B cell (primary cell): Measurements from ENCODE around the gene ADORA2B. TPM values are rescaled to one million over a fixed set of nuclear protein-coding genes. Genes with fewer than 3 reads are reported as not detected.
"Not testable (repeated sequence)": the region's sequence is repeated elsewhere in the genome, so short reads cannot be mapped to it uniquely, and the experiment has no call there.

Source experiments
- ATAC-seq: fragments of 200-7000 bp; cut with Tn5 transposase; one replicate; pipeline ENCODE4 v1.10.0; 2021; ENCODE audit warnings: low read depth, mild to moderate bottlenecking, moderate number of reproducible peaks, moderate library complexity
- CTCF ChIA-PET: fragments of 350-600 bp; sonication (Branson Sonifier 250); formaldehyde crosslinking; loops from one replicate; lab custom pipeline; 2021; ENCODE audit warnings: antibody characterized with exemption, inconsistent platforms; lab: Charles Lee
- POLR2A ChIA-PET: fragments of 350-600 bp; sonication (Branson Sonifier 250); formaldehyde crosslinking; loops from one replicate; lab custom pipeline; 2021; ENCODE audit warnings: antibody characterized with exemption; lab: Charles Lee
- DNase-seq: peaks from one replicate; pipeline ENCODE4 v3.0.0; 2013
- H2AFZ ChIP-seq: 2 replicates; pipeline ENCODE4 v1.6.1; 2012; ENCODE audit warnings: mild to moderate bottlenecking, low read depth, low read length; ENCODE audit not compliant: insufficient read depth, poor library complexity, severe bottlenecking
- H3K27ac ChIP-seq, 2 donors: 1 replicate in 1 of 2; 2 replicates in 1 of 2; pipeline ENCODE4 v1.5.1; 2012 to 2013; ENCODE audit warnings: low read length in 2 of 2, mild to moderate bottlenecking in 2 of 2, moderate library complexity in 1 of 2
- H3K27me3 ChIP-seq, 4 experiments: fragments of 200-600 bp in 1 of 4; sonication (generic) in 1 of 4; replicated peaks in 1 of 4; 1 replicate in 2 of 4; 2 replicates in 2 of 4; pipeline versions ENCODE4 v1.6.1 to v1.7.0; 2013 to 2016; ENCODE audit warnings: low read length in 3 of 4, mild to moderate bottlenecking in 2 of 4, mixed read lengths in 1 of 4, moderate library complexity in 1 of 4; ENCODE audit not compliant: insufficient read depth in 4 of 4, control insufficient read depth in 3 of 4; ENCODE audit errors: control extremely low read depth in 1 of 4
- H3K36me3 ChIP-seq, 2 experiments: replicated peaks in 1 of 2; 1 replicate in 1 of 2; 2 replicates in 1 of 2; pipeline versions ENCODE4 v1.6.1 to v1.7.1; 2013; ENCODE audit warnings: low read length in 1 of 2; ENCODE audit not compliant: insufficient read depth in 2 of 2, control insufficient read depth in 1 of 2; ENCODE audit errors: control extremely low read depth in 1 of 2, extremely low read depth in 1 of 2
- H3K4me1 ChIP-seq, 2 donors: fragments of 200-600 bp in 1 of 2; sonication (generic) in 1 of 2; 1 replicate in 1 of 2; 2 replicates in 1 of 2; pipeline versions ENCODE4 v1.5.1 to v1.6.1; 2013 to 2017; ENCODE audit warnings: low read length in 2 of 2; ENCODE audit not compliant: control insufficient read depth in 2 of 2, insufficient read depth in 2 of 2
- H3K4me2 ChIP-seq: replicated peaks from 2 replicates; pipeline ENCODE3; 2012; ENCODE audit warnings: mild to moderate bottlenecking, low read depth, low read length; ENCODE audit not compliant: poor library complexity, severe bottlenecking
- H3K4me3 ChIP-seq, 5 experiments: fragments of 200-600 bp in 1 of 5; sonication (generic) in 1 of 5; 1 replicate in 3 of 5; 2 replicates in 2 of 5; pipeline versions ENCODE4 v1.5.1 to v1.7.0; 2011 to 2016; ENCODE audit warnings: low read length in 4 of 5, mild to moderate bottlenecking in 4 of 5, low read depth in 2 of 5, control low read depth in 1 of 5, moderate library complexity in 1 of 5; ENCODE audit not compliant: insufficient read depth in 1 of 5; ENCODE audit errors: control extremely low read depth in 1 of 5, extremely low read depth in 1 of 5
- H3K79me2 ChIP-seq: fragments of 200-600 bp; sonication (generic); one replicate; pipeline ENCODE4 v1.6.0; 2016; ENCODE audit warnings: low read length; ENCODE audit not compliant: control insufficient read depth, insufficient read depth
- H3K9ac ChIP-seq: fragments of 200-600 bp; sonication (generic); 2 replicates; pipeline ENCODE4 v1.6.1; 2017; ENCODE audit warnings: mild to moderate bottlenecking, low read length, moderate library complexity
- H3K9me3 ChIP-seq, 3 donors: one replicate each; pipeline versions ENCODE4 v1.6.1 to v1.7.1; 2013; ENCODE audit warnings: low read length in 2 of 3; ENCODE audit not compliant: control insufficient read depth in 2 of 3, insufficient read depth in 1 of 3; ENCODE audit errors: control extremely low read depth in 1 of 3
- H4K20me1 ChIP-seq: 2 replicates; pipeline ENCODE4 v1.6.0; 2012; ENCODE audit warnings: mild to moderate bottlenecking, low read length; ENCODE audit not compliant: insufficient read depth, control insufficient read depth, poor library complexity, severe bottlenecking
- H3K27ac Mint-ChIP-seq: one replicate; pipeline ENCODE4 v1.8.0; 2021; ENCODE audit warnings: mixed read lengths
- H3K27me3 Mint-ChIP-seq: one replicate; pipeline ENCODE4 v1.8.0; 2021; ENCODE audit warnings: mixed read lengths
- H3K4me1 Mint-ChIP-seq: one replicate; pipeline ENCODE4 v1.8.0; 2021; ENCODE audit warnings: mixed read lengths
- H3K4me3 Mint-ChIP-seq: one replicate; pipeline ENCODE4 v1.8.0; 2021; ENCODE audit warnings: mixed read lengths
- H3K9me3 Mint-ChIP-seq: one replicate; pipeline ENCODE4 v1.8.0; 2022; ENCODE audit warnings: mixed read lengths; ENCODE audit not compliant: insufficient read depth
- EZH2 ChIP-seq: IDR thresholded peaks from 2 replicates; pipeline ENCODE4 v1.6.1; 2012; ENCODE audit warnings: borderline replicate concordance, low read depth, mild to moderate bottlenecking, moderate library complexity, low read length; ENCODE audit not compliant: insufficient read depth, poor library complexity, severe bottlenecking
- WGBS: methylation state at CpG from one replicate; pipeline ENCODE4 v1.1.5; 2013; ENCODE audit warnings: missing lambda C conversion rate; ENCODE audit not compliant: insufficient coverage; 5-methylcytosine and 5-hydroxymethylcytosine counted together
- intact Hi-C: fragments of 100-400 bp; cut with micrococcal nuclease; formaldehyde crosslinking; loops from one replicate; pipeline ENCODE4 v1.10.0; 2022
- polyA plus RNA-seq: library from polyadenylated mRNA; depleted of rRNA; stranded (reverse); fragments of >200 nt; gene quantifications from 2 replicates; pipeline ENCODE4 v1.2.3, GENCODE V29; 2012
- total RNA-seq, 2 donors: library from RNA; stranded (reverse); fragments of 120-200 nt in 1 of 2; gene quantifications; 1 replicate in 1 of 2; 2 replicates in 1 of 2; pipeline versions ENCODE4 v1.2.3 to v1.2.4, GENCODE V29; 2013 to 2022
- TF ChIP-seq, protein P1 (sequence below): fragments of 200-600 bp; IDR thresholded peaks from one replicate; pipeline ENCODE4 v1.8.0; 2022; ENCODE audit warnings: antibody characterized with exemption, mild to moderate bottlenecking

Gene ADORA2B
- total and polyA plus RNA-seq, 2 donors (not counting 1 experiment from before 2014, with no cell fraction given) = not detected

DNA sequence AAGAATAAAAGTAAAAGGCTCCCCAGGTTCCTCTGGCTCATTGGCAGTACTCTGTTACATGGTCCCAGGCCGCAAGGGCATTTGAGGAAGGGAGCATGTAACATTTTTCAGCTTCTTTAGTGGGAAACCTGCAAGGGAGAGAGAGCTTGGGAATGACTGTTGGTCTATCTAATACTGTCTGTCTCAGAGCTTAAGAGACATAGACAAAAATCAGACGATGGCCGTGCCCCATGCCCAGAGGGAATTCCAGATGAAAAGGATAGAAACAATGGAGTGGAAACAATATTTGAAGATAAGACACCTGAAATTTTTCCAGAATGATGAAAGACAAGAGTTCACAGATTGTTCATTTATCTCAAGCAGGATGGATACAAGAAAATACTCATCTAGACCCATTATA lies 48.1 kb upstream of the ADORA2B start:
- no peaks in the 10 kb centered on the region for H3K27me3 ChIP-seq
- no peak overlapping the region for H3K27ac ChIP-seq
- H3K4me3 Mint-ChIP-seq = no peak overlapping the region
- TF ChIP-seq EZH2 = no peak
- TF ChIP-seq, protein P1, sequence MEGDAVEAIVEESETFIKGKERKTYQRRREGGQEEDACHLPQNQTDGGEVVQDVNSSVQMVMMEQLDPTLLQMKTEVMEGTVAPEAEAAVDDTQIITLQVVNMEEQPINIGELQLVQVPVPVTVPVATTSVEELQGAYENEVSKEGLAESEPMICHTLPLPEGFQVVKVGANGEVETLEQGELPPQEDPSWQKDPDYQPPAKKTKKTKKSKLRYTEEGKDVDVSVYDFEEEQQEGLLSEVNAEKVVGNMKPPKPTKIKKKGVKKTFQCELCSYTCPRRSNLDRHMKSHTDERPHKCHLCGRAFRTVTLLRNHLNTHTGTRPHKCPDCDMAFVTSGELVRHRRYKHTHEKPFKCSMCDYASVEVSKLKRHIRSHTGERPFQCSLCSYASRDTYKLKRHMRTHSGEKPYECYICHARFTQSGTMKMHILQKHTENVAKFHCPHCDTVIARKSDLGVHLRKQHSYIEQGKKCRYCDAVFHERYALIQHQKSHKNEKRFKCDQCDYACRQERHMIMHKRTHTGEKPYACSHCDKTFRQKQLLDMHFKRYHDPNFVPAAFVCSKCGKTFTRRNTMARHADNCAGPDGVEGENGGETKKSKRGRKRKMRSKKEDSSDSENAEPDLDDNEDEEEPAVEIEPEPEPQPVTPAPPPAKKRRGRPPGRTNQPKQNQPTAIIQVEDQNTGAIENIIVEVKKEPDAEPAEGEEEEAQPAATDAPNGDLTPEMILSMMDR = no peak
- H3K4me2 ChIP-seq = peak overlapping the region; percentile 54
- ATAC-seq (no peak), DNase-seq (no peak)
- H3K27me3 Mint-ChIP-seq = peaks cover 11% of the 10 kb centered on the region
- H3K27ac Mint-ChIP-seq = no peak overlapping the region
- no peaks in the 10 kb centered on the region for H4K20me1 ChIP-seq
- H3K9ac ChIP-seq = no peak overlapping the region
- no peak overlapping the region for H3K4me3 ChIP-seq
- 100% methylated on average over 2 of the region's 3 CpGs for WGBS
- POLR2A ChIA-PET = no interaction called here
- H3K79me2 ChIP-seq = no peaks in the 10 kb centered on the region
- peaks cover 8% of the 10 kb centered on the region for H3K4me1 Mint-ChIP-seq
- CTCF ChIA-PET = no interaction called here
- no peaks in the 10 kb centered on the region for H3K9me3 ChIP-seq
- intact Hi-C loops = no loop called here
- no peaks in the 10 kb centered on the region for H3K36me3 ChIP-seq
- peaks cover 3% of the 10 kb centered on the region for H3K9me3 Mint-ChIP-seq
- no peaks in the 10 kb centered on the region for H3K4me1 ChIP-seq
- peak overlapping the region; percentile 76 for H2AFZ ChIP-seq

DNA sequence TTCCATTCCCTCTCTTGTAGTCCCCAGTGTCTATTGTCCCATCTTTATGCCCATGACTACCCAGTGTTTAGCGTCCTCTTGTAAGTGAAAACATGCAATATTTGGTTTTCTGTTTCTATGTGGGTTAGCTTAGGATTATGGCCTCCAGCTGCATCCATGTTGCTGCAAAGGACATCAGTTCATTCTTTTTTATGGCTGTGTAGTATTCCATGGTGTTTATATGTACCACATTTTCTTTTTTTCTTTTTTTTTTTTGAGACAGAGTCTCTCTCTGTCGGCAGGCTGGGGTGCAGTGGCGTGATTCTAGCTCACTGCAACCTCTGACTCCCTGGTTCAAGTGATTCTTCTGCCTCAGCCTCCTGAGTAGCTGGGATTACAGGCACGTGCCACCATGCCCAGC lies 45.3 kb upstream of the ADORA2B start:
- H3K4me1 Mint-ChIP-seq, ATAC-seq, H3K9ac ChIP-seq, H3K27ac Mint-ChIP-seq, CTCF ChIA-PET, H3K9me3 Mint-ChIP-seq, H3K4me2 ChIP-seq, POLR2A ChIA-PET, H3K27me3 ChIP-seq, H3K4me3 Mint-ChIP-seq, H2AFZ ChIP-seq, H3K27ac ChIP-seq, H3K4me3 ChIP-seq, H3K9me3 ChIP-seq, intact Hi-C loops, DNase-seq, H3K79me2 ChIP-seq, H3K4me1 ChIP-seq, H4K20me1 ChIP-seq, H3K36me3 ChIP-seq: not testable (repeated sequence)
- WGBS = 95% methylated on average over 2 of the region's 4 CpGs
- H3K27me3 Mint-ChIP-seq = peaks cover 10% of the 10 kb centered on the region
